ENCODE measurements around the gene OTOG. TPM values are rescaled to one million over a fixed set of nuclear protein-coding genes. Genes with fewer than 3 reads are reported as not detected.

OTOG gene
- total and polyA plus RNA-seq, 4 donors = 0.11 TPM; not detected in 3

DNA sequence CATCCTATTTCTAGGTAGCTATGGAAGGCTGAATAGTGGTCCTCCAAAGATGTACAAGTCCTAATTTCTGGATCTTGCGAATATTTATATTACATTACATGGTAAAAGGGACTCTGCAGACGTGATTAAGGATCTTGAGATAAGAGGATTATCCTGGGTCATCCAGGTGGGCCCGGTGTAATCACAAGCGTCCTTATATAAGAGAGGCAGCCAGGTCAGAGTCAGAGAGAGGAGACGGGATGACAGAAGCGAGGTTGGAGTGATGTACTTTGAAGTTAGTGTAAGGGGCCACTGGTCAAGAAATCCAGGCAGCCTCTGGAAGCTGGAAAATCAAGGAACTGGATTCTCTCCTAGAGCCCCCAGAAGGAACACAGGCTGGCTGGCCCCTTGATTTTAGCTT, 102.2 kb downstream of the OTOG start:
- WGBS, 2 donors = 46 to 56% methylated on average over 6 of the region's 6 CpGs
- H3K9me3 ChIP-seq (ENCODE audit: control insufficient read depth in 4 of 4, insufficient read depth in 3 of 4, low read length in 3 of 4) = peaks cover 0 to 27% (median 1%) of the 10 kb centered on the region in 4 donors
- no peak for DNase-seq
- TF ChIP-seq, protein P1, sequence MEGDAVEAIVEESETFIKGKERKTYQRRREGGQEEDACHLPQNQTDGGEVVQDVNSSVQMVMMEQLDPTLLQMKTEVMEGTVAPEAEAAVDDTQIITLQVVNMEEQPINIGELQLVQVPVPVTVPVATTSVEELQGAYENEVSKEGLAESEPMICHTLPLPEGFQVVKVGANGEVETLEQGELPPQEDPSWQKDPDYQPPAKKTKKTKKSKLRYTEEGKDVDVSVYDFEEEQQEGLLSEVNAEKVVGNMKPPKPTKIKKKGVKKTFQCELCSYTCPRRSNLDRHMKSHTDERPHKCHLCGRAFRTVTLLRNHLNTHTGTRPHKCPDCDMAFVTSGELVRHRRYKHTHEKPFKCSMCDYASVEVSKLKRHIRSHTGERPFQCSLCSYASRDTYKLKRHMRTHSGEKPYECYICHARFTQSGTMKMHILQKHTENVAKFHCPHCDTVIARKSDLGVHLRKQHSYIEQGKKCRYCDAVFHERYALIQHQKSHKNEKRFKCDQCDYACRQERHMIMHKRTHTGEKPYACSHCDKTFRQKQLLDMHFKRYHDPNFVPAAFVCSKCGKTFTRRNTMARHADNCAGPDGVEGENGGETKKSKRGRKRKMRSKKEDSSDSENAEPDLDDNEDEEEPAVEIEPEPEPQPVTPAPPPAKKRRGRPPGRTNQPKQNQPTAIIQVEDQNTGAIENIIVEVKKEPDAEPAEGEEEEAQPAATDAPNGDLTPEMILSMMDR (IDR thresholded peaks at IDR 0.05; ENCODE audit: control extremely low read depth, extremely low read depth) = no peak
- H3K4me3 ChIP-seq = no peak overlapping the region
- H3K27me3 ChIP-seq (ENCODE audit: control insufficient read depth in 3 of 3, insufficient read depth in 3 of 3, low read length in 2 of 3) = peaks cover 0 to 8% (median 5%) of the 10 kb centered on the region in 3 donors
- no peaks in the 10 kb centered on the region for H3K36me3 ChIP-seq (ENCODE audit: control insufficient read depth in 4 of 4, insufficient read depth in 4 of 4, low read length in 4 of 4)
- no peak overlapping the region for H3K9ac ChIP-seq (ENCODE audit: insufficient read depth in 1 of 2, low read length in 2 of 2)
- no peaks in the 10 kb centered on the region for H3K4me1 ChIP-seq (ENCODE audit: control insufficient read depth in 5 of 5, insufficient read depth in 5 of 5, low read length in 5 of 5)
- no peak for ATAC-seq (ENCODE audit: insufficient read depth, low FRiP score)
- H3K27ac ChIP-seq (ENCODE audit: low read depth in 1 of 2, low read length in 1 of 2) = no peak overlapping the region

DNA sequence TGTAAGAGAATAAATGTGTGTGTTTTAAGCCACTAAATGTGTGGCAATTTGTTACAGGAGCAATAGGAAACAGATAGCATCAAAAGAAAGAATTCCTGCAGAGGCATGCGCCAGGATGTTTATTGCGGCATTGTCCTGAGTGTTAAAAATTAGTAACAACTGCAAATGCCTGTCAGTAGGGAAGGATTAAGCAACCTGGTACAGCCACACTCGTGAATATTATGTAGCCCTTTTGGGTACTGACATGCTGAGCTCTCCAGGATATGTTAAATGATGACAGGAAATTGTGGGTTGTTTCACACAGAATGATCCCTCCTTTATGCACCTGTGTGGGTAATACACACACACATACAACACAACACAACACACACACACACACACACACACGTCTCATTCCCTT, 102.6 kb downstream of the OTOG start:
- Histone ChIP-seq H3K27me3 (ENCODE audit: control insufficient read depth in 3 of 3, insufficient read depth in 3 of 3, low read length in 2 of 3) (peaks cover 0 to 8% (median 5%) of the 10 kb centered on the region in 3 donors), H3K4me1 (ENCODE audit: control insufficient read depth in 5 of 5, insufficient read depth in 5 of 5, low read length in 5 of 5) (no peaks in the 10 kb centered on the region), H3K4me3 (no peak overlapping the region), H3K27ac (ENCODE audit: low read depth in 1 of 2, low read length in 1 of 2) (no peak overlapping the region), H3K9me3 (ENCODE audit: control insufficient read depth in 4 of 4, insufficient read depth in 3 of 4, low read length in 3 of 4) (peaks cover 0 to 27% (median 1%) of the 10 kb centered on the region in 4 donors), H3K36me3 (ENCODE audit: control insufficient read depth in 4 of 4, insufficient read depth in 4 of 4, low read length in 4 of 4) (no peaks in the 10 kb centered on the region), H3K9ac (ENCODE audit: insufficient read depth in 1 of 2, low read length in 2 of 2) (no peak overlapping the region)
- WGBS, 2 donors = 30 to 32% methylated on average over 4 of the region's 4 CpGs
- TF ChIP-seq, protein P1 (IDR thresholded peaks at IDR 0.05; ENCODE audit: control extremely low read depth, extremely low read depth) = no peak
- no peak for DNase-seq
- ATAC-seq (ENCODE audit: insufficient read depth, low FRiP score) = no peak

- WGBS, 2 donors = 16 to 26% methylated on average over 12 of the region's 12 CpGs
- ATAC-seq (ENCODE audit: insufficient read depth, low FRiP score) (no peak), DNase-seq (no peak)
- no peak overlapping the region for H3K9ac ChIP-seq (ENCODE audit: insufficient read depth in 1 of 2, low read length in 2 of 2)
- no peak overlapping the region for H3K27ac ChIP-seq (ENCODE audit: low read depth in 1 of 2, low read length in 1 of 2)
- TF ChIP-seq, protein P1 (IDR thresholded peaks at IDR 0.05; ENCODE audit: control extremely low read depth, extremely low read depth) = no peak
- peaks cover 0 to 8% (median 5%) of the 10 kb centered on the region in 3 donors for H3K27me3 ChIP-seq (ENCODE audit: control insufficient read depth in 3 of 3, insufficient read depth in 3 of 3, low read length in 2 of 3)
- no peaks in the 10 kb centered on the region for H3K4me1 ChIP-seq (ENCODE audit: control insufficient read depth in 5 of 5, insufficient read depth in 5 of 5, low read length in 5 of 5)
- peaks cover 0 to 27% (median 1%) of the 10 kb centered on the region in 4 donors for H3K9me3 ChIP-seq (ENCODE audit: control insufficient read depth in 4 of 4, insufficient read depth in 3 of 4, low read length in 3 of 4)
- no peak overlapping the region for H3K4me3 ChIP-seq
- no peaks in the 10 kb centered on the region for H3K36me3 ChIP-seq (ENCODE audit: control insufficient read depth in 4 of 4, insufficient read depth in 4 of 4, low read length in 4 of 4)
Observed at GRCh38 chr11:17650127-17650911, 103.3 kb downstream of the OTOG start.
